ENCODE data around the gene ERC2. TPM values are rescaled to one million over a fixed set of nuclear protein-coding genes. Genes with fewer than 3 reads are reported as not detected.
"Not testable (repeated sequence)": the region's sequence is repeated elsewhere in the genome, so short reads cannot be mapped to it uniquely, and the experiment has no call there.

ERC2 gene
- total and polyA plus RNA-seq, 5 donors from 2014 or later: not detected

DNA sequence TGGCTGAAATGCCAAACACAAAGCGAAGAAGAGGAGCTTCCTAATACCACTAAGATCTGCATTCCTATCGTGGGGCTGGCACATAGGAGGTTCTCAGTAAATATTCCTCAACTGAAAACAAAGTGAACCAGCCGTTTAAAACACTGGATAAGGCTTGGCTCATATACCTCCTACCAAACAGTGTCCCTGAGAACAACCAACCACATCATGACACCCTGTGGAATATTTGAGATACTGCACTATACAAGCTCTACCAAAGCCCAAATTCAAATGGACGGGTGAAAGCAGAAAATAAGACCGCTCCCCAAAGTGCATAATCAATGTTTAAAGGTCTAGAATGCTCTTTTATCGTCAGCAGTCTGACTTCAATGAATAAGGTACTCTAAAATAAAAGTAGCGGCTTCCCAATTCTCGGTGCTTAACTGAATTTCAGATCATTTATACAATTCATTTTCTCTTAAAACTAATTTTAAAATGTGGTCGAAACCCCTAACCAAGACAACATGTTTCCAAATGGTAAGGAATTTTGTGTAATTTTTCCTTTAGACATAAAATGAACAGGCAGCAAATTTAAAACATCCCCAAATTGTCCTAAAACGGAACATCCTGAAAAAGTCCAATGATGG, 425.8 kb downstream of the ERC2 start:
- H3K27me3 ChIP-seq (ENCODE audit: control insufficient read depth, insufficient read depth, low read length): no peaks in the 10 kb centered on the region
- no peaks in the 10 kb centered on the region for H3K36me3 ChIP-seq (ENCODE audit: control insufficient read depth, insufficient read depth, low read length)
- Mint-ChIP-seq H3K27me3 (no peaks in the 10 kb centered on the region), H3K4me1 (no peaks in the 10 kb centered on the region), H3K9me3 (peaks cover 0 to 15% (median 2%) of the 10 kb centered on the region in 7 donors), H3K4me3 (no peak overlapping the region), H3K36me3 (no peaks in the 10 kb centered on the region), H3K27ac (no peak overlapping the region)
- no peak for DNase-seq
- no peaks in the 10 kb centered on the region for H3K4me1 ChIP-seq (ENCODE audit: control insufficient read depth, insufficient read depth, low read length, poor library complexity, severe bottlenecking)
- ATAC-seq (ENCODE audit: low read depth in 2 of 2): no peak
- no peaks in the 10 kb centered on the region for H3K9me3 ChIP-seq (ENCODE audit: control insufficient read depth in 2 of 2, low read length in 2 of 2)
- H3K27ac ChIP-seq (ENCODE audit: insufficient read depth, low read length, poor library complexity, severe bottlenecking): no peak overlapping the region
- no peak overlapping the region for H3K4me3 ChIP-seq (ENCODE audit: low read depth, low read length)

DNA sequence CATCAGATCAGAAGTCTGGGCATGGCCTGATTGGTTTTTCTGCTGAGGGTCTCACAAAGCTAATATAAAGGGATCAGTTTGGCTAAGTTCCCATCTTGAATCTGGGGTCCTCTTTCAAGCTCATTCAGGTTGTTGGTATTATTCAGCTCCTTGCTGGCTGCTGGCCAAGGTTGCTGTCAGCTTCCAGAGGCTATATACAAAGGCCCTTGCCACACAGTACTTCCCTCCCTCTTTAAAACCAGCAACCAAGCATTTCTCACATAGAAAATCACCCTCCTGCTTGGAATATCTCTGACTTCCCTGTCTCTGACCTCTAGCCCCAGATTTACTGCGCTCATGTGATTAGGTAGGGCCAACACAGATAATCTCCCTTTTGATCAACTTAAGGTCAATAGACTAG, 442.9 kb downstream of the ERC2 start:
- Mint-ChIP-seq H3K9me3 (peaks cover 0 to 3% (median 0%) of the 10 kb centered on the region in 7 donors), H3K27ac (no peak overlapping the region), H3K4me3 (no peak overlapping the region), H3K4me1 (no peaks in the 10 kb centered on the region), H3K36me3 (no peaks in the 10 kb centered on the region), H3K27me3 (no peaks in the 10 kb centered on the region)
- no peak for ATAC-seq (ENCODE audit: low read depth in 2 of 2)
- Histone ChIP-seq H3K27ac (ENCODE audit: insufficient read depth, low read length, poor library complexity, severe bottlenecking) (no peak overlapping the region), H3K4me1 (ENCODE audit: control insufficient read depth, insufficient read depth, low read length, poor library complexity, severe bottlenecking) (no peaks in the 10 kb centered on the region), H3K27me3 (ENCODE audit: control insufficient read depth, insufficient read depth, low read length) (no peaks in the 10 kb centered on the region), H3K36me3 (ENCODE audit: control insufficient read depth, insufficient read depth, low read length) (no peaks in the 10 kb centered on the region), H3K9me3 (ENCODE audit: control insufficient read depth in 2 of 2, low read length in 2 of 2) (no peaks in the 10 kb centered on the region), H3K4me3 (ENCODE audit: low read depth, low read length) (no peak overlapping the region)
- no peak for DNase-seq

DNA sequence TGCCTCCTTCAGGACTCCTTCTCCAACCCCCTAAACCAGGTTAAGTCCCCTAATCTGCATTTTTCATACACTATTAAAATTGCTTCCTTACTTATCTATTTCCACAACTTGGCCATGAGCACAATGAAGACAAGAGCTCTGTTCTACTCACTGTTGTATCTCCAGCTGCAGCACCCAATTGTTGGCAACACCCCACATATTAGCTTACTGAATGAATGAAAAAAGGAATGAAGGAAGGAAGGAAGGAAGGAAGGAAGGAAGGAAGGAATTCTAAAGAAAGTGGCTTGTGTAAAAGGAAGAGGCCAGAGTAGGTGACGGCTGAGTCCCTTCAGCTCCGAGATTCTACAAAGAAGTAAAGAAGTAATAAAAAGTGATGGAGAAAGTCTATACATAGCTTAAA, 444.7 kb downstream of the ERC2 start:
- Mint-ChIP-seq H3K36me3 (no peaks in the 10 kb centered on the region), H3K4me1 (no peaks in the 10 kb centered on the region), H3K27ac (no peak overlapping the region), H3K27me3 (no peaks in the 10 kb centered on the region), H3K4me3 (no peak overlapping the region), H3K9me3 (peaks cover 0 to 3% (median 0%) of the 10 kb centered on the region in 7 donors)
- Histone ChIP-seq H3K4me3 (ENCODE audit: low read depth, low read length) (no peak overlapping the region), H3K27ac (ENCODE audit: insufficient read depth, low read length, poor library complexity, severe bottlenecking) (no peak overlapping the region), H3K4me1 (ENCODE audit: control insufficient read depth, insufficient read depth, low read length, poor library complexity, severe bottlenecking) (no peaks in the 10 kb centered on the region), H3K9me3 (ENCODE audit: control insufficient read depth in 2 of 2, low read length in 2 of 2) (no peaks in the 10 kb centered on the region), H3K27me3 (ENCODE audit: control insufficient read depth, insufficient read depth, low read length) (no peaks in the 10 kb centered on the region), H3K36me3 (ENCODE audit: control insufficient read depth, insufficient read depth, low read length) (no peaks in the 10 kb centered on the region)
- ATAC-seq (ENCODE audit: low read depth in 2 of 2): no peak
- no peak for DNase-seq

DNA sequence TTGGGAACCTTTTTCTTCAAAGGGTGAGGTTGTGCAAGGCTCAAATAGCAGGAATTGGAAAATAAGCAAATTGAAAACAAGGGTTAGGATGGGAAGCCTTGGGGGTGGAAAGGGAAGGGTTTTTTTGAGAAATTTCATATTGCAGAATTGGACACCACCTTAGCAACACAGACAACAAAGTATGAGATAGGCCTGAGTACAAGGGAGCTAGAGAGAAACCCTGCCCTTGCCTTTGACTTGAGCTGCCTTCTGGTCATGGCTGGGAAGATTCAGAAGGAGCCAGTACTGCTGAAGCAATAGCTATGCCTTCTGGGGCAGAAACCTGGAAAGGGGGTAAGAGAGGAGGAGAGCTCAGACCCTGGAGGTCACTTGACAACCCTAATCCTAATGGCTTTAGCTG, 445.6 kb downstream of the ERC2 start:
- H3K27me3 Mint-ChIP-seq: no peaks in the 10 kb centered on the region
- no peak overlapping the region for H3K4me3 Mint-ChIP-seq
- ATAC-seq (ENCODE audit: low read depth in 2 of 2) (no peak), DNase-seq (no peak)
- H3K36me3 Mint-ChIP-seq: no peaks in the 10 kb centered on the region
- Histone ChIP-seq H3K36me3 (ENCODE audit: control insufficient read depth, insufficient read depth, low read length) (no peaks in the 10 kb centered on the region), H3K9me3 (ENCODE audit: control insufficient read depth in 2 of 2, low read length in 2 of 2) (no peaks in the 10 kb centered on the region), H3K4me3 (ENCODE audit: low read depth, low read length) (no peak overlapping the region), H3K27me3 (ENCODE audit: control insufficient read depth, insufficient read depth, low read length) (no peaks in the 10 kb centered on the region), H3K27ac (ENCODE audit: insufficient read depth, low read length, poor library complexity, severe bottlenecking) (no peak overlapping the region), H3K4me1 (ENCODE audit: control insufficient read depth, insufficient read depth, low read length, poor library complexity, severe bottlenecking) (no peaks in the 10 kb centered on the region)
- H3K27ac Mint-ChIP-seq: no peak overlapping the region
- H3K9me3 Mint-ChIP-seq: peaks cover 0 to 3% (median 0%) of the 10 kb centered on the region in 7 donors
- no peaks in the 10 kb centered on the region for H3K4me1 Mint-ChIP-seq

DNA sequence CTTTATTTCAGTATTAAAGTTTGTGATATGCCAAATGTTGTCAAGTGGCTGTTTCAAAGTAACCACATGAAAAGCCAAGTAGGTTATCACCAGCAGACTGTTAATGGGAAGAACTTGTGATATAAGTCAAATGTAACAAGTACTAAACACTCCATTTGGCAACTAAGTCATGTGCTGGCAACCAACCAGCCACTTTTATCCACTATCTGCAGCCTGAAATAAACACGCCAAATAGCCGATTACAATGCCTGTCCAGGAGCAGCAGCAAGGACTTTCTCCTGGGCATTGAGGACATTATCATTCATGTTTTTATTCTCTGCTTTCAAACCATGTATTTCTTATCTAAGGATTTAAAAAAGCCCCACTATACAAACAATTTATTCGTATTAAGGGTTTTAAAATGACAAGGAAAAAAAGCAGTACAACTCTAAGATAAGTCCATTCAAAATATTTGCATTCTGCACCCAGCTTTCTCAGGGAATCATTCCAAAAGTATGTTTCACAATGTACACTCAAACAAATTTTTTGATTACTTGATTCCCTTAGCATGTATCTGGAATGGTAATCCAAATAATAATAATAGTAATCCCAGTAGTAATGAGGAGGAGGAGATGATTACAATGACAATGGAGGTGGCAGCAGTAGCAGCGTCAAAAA, 448.6 kb downstream of the ERC2 start:
- Mint-ChIP-seq H3K36me3 (no peaks in the 10 kb centered on the region), H3K9me3 (peaks cover 0 to 3% (median 0%) of the 10 kb centered on the region in 7 donors), H3K4me1 (no peaks in the 10 kb centered on the region), H3K4me3 (no peak overlapping the region), H3K27me3 (no peaks in the 10 kb centered on the region), H3K27ac (no peak overlapping the region)
- H3K4me3 ChIP-seq (ENCODE audit: low read depth, low read length): no peak overlapping the region
- no peaks in the 10 kb centered on the region for H3K9me3 ChIP-seq (ENCODE audit: control insufficient read depth in 2 of 2, low read length in 2 of 2)
- ATAC-seq (ENCODE audit: low read depth in 2 of 2) (no peak), DNase-seq (no peak)
- no peaks in the 10 kb centered on the region for H3K4me1 ChIP-seq (ENCODE audit: control insufficient read depth, insufficient read depth, low read length, poor library complexity, severe bottlenecking)
- H3K27me3 ChIP-seq (ENCODE audit: control insufficient read depth, insufficient read depth, low read length): no peaks in the 10 kb centered on the region
- no peak overlapping the region for H3K27ac ChIP-seq (ENCODE audit: insufficient read depth, low read length, poor library complexity, severe bottlenecking)
- no peaks in the 10 kb centered on the region for H3K36me3 ChIP-seq (ENCODE audit: control insufficient read depth, insufficient read depth, low read length)

DNA sequence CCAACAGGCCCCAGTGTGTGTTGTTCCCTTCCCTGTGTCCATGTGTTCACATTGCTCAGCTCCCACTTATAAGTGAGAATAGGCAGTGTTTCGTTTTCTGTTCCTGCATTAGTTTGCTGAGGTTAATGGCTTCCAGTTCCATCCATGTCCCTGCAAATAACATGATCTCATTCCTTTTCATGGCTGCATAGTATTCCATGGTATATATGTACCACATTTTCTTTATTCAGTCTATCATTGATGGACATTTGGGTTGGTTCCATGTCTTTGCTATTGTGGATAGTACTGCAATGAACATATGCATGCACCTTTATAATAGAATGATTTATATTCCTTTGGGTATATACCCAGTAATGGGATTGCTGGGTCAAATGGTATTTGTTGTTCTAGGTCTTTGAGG, 452.9 kb downstream of the ERC2 start:
- H3K4me1 ChIP-seq (ENCODE audit: control insufficient read depth, insufficient read depth, low read length, poor library complexity, severe bottlenecking); DNase-seq; H3K4me1 Mint-ChIP-seq; H3K36me3 ChIP-seq (ENCODE audit: control insufficient read depth, insufficient read depth, low read length); H3K4me3 ChIP-seq (ENCODE audit: low read depth, low read length); ATAC-seq (ENCODE audit: low read depth in 2 of 2); H3K36me3 Mint-ChIP-seq; H3K9me3 Mint-ChIP-seq; H3K27ac Mint-ChIP-seq; H3K4me3 Mint-ChIP-seq; H3K27me3 ChIP-seq (ENCODE audit: control insufficient read depth, insufficient read depth, low read length); H3K27ac ChIP-seq (ENCODE audit: insufficient read depth, low read length, poor library complexity, severe bottlenecking); H3K9me3 ChIP-seq (ENCODE audit: control insufficient read depth in 2 of 2, low read length in 2 of 2); H3K27me3 Mint-ChIP-seq: not testable (repeated sequence)

DNA sequence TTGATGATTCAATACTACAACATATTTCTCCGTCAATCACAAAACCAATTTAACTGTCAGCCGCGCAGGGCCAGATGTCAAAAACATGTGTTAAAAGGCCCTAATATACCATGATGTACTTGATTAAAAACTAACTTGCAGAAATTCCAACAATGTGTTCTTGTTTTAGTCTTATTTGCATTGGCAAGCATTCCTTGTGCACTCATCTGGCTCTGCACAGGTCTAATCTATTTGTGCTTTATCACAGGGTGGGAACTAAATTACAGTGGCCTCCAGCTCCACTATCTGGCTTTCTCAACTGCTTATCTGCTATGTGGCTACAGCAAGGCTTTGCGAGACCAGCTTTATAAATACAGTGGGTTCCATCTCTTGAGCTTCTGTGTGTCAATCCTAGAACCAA, 455.5 kb downstream of the ERC2 start:
- Mint-ChIP-seq H3K4me1 (no peaks in the 10 kb centered on the region), H3K9me3 (peaks cover 0 to 3% (median 0%) of the 10 kb centered on the region in 7 donors), H3K36me3 (no peaks in the 10 kb centered on the region), H3K27me3 (no peaks in the 10 kb centered on the region), H3K27ac (no peak overlapping the region), H3K4me3 (no peak overlapping the region)
- DNase-seq (no peak), ATAC-seq (ENCODE audit: low read depth in 2 of 2) (no peak)
- H3K4me1 ChIP-seq (ENCODE audit: control insufficient read depth, insufficient read depth, low read length, poor library complexity, severe bottlenecking): no peaks in the 10 kb centered on the region
- no peaks in the 10 kb centered on the region for H3K36me3 ChIP-seq (ENCODE audit: control insufficient read depth, insufficient read depth, low read length)
- H3K27ac ChIP-seq (ENCODE audit: insufficient read depth, low read length, poor library complexity, severe bottlenecking): no peak overlapping the region
- no peaks in the 10 kb centered on the region for H3K9me3 ChIP-seq (ENCODE audit: control insufficient read depth in 2 of 2, low read length in 2 of 2)
- no peak overlapping the region for H3K4me3 ChIP-seq (ENCODE audit: low read depth, low read length)
- H3K27me3 ChIP-seq (ENCODE audit: control insufficient read depth, insufficient read depth, low read length): no peaks in the 10 kb centered on the region

DNA sequence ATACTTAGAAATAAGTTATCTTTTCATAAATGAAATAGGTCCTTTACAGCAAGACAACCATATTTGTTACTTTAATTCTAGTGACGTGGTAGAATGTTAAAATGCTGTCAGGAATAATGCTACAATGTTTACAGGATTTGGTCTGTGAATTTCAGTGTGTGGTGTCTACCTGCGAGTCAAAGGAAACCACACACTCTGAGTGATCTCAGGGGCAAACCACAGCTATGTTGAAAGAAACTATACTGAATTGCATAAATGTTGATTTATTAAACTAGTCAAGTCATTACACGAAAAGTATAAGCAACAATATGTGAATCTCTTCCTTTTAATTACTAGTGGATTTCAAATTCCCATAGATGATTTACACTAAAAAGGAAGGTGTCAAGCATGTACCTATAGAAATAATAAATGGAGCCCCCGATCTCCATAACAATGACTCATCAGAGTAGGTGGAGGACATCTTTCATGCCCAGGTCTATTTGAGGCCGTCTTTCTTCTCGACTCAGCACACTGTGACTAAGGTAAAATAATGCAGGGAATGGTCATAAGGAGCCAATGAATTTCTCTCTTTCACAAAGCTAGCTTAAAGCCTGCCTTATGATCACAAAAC, 463.0 kb downstream of the ERC2 start:
- H3K27ac ChIP-seq (ENCODE audit: insufficient read depth, low read length, poor library complexity, severe bottlenecking): no peak overlapping the region
- Mint-ChIP-seq H3K4me1 (no peaks in the 10 kb centered on the region), H3K9me3 (peaks cover 0 to 8% (median 0%) of the 10 kb centered on the region in 7 donors), H3K27me3 (peaks cover 4% of the 10 kb centered on the region), H3K4me3 (no peak overlapping the region), H3K27ac (no peak overlapping the region), H3K36me3 (no peaks in the 10 kb centered on the region)
- DNase-seq: no peak
- H3K4me3 ChIP-seq (ENCODE audit: low read depth, low read length): no peak overlapping the region
- H3K9me3 ChIP-seq (ENCODE audit: control insufficient read depth in 2 of 2, low read length in 2 of 2): no peaks in the 10 kb centered on the region
- no peaks in the 10 kb centered on the region for H3K4me1 ChIP-seq (ENCODE audit: control insufficient read depth, insufficient read depth, low read length, poor library complexity, severe bottlenecking)
- no peaks in the 10 kb centered on the region for H3K36me3 ChIP-seq (ENCODE audit: control insufficient read depth, insufficient read depth, low read length)
- H3K27me3 ChIP-seq (ENCODE audit: control insufficient read depth, insufficient read depth, low read length): no peaks in the 10 kb centered on the region
- ATAC-seq (ENCODE audit: low read depth in 2 of 2): no peak

Data from CD4-positive, CD25-positive, alpha-beta regulatory T cell (primary cell).